ENCODE results near the gene ARG2.

ARG2 gene

DNA sequence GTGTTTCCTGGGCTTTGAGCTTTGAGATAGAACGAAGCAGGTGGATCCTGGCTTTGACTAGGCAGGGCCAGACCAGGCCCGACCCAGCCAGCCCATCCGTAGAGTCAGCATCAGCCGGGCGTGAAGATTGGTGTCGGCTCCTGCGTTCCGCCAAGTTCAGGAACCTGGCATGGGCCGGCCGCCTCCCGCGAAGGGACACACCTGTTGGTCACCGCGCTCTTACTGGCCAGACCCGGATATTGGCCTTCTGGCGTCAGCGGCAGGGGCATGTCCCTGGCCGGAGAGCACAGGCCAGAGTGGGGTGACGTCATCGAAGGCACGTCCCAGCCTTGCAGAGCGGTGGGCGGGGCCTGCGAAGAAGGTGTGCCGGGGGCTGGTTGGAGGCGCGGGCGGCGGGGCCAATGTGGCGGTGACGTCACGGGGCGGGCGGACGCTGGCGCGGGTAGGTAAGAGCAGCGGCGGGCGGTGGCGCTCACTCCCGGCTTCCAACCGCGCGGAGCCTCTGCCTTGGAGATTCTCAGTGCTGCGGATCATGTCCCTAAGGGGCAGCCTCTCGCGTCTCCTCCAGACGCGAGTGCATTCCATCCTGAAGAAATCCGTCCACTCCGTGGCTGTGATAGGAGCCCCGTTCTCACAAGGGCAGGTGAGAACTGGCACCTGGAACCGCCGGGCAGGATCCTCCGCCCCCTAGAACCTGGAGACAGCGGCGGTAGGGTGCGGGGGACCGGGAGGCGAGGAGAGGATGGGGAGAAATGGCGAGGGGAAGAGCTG is at the start of gene ARG2:
ARG2 (plus strand) TSS at position 475 of the 771 bp plus-strand sequence; CDS start at position 533, 58 bp downstream.
- Histone ChIP-seq H3K27me3 (ENCODE audit: control insufficient read depth in 1 of 2, insufficient read depth in 2 of 2, low read length in 2 of 2) (no peaks in the 10 kb centered on the region), H3K36me3 (ENCODE audit: insufficient read depth, low read length) (no peaks in the 10 kb centered on the region), H3K27ac (ENCODE audit: low read depth, low read length) (peak within 1 kb of the TSS; percentile 19), H3K4me3 (ENCODE audit: low read depth in 1 of 2, low read length in 2 of 2) (peak within 1 kb of the TSS; percentile 71 to 77), H3K9ac (ENCODE audit: low read length) (peak within 1 kb of the TSS; percentile 71), H3K9me3 (ENCODE audit: low read length) (no peaks in the 10 kb centered on the region), H3K4me1 (ENCODE audit: insufficient read depth, low read length) (peaks cover 23% of the 10 kb centered on the region)

GRCh38 chr14:67570453-67570852 is 49.3 kb upstream of the ARG2 start:
- Histone ChIP-seq H3K9me3 (ENCODE audit: low read length) (no peaks in the 10 kb centered on the region), H3K27me3 (ENCODE audit: control insufficient read depth in 1 of 2, insufficient read depth in 2 of 2, low read length in 2 of 2) (no peaks in the 10 kb centered on the region), H3K9ac (ENCODE audit: low read length) (no peak overlapping the region), H3K4me1 (ENCODE audit: insufficient read depth, low read length) (no peaks in the 10 kb centered on the region), H3K36me3 (ENCODE audit: insufficient read depth, low read length) (no peaks in the 10 kb centered on the region), H3K4me3 (ENCODE audit: low read depth in 1 of 2, low read length in 2 of 2) (no peak overlapping the region), H3K27ac (ENCODE audit: low read depth, low read length) (no peak overlapping the region)

- H3K4me3 ChIP-seq (ENCODE audit: low read depth in 1 of 2, low read length in 2 of 2), result no peak overlapping the region
- H3K27ac ChIP-seq (ENCODE audit: low read depth, low read length), result no peak overlapping the region
- no peaks in the 10 kb centered on the region for H3K27me3 ChIP-seq (ENCODE audit: control insufficient read depth in 1 of 2, insufficient read depth in 2 of 2, low read length in 2 of 2)
Observed at GRCh38 chr14:67571275-67571990, 48.3 kb upstream of the ARG2 start.

DNA sequence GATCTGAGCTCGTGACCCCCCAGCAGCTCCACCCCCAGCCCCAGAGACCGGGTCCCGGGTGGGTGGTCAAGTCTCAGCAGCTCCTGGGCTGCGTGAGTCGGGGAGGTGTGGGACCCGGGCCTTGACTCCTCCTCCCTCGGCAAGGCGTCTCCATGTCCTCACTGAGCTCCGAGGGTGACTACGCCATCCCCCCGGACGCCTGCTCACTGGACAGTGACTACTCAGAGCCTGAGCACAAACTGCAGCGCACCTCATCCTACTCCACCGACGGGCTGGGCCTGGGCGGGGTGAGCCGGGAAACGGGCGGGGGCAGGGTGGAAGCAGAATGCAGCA is 47.8 kb upstream of the ARG2 start:
- H3K36me3 ChIP-seq (ENCODE audit: insufficient read depth, low read length), result no peaks in the 10 kb centered on the region
- no peak overlapping the region for H3K4me3 ChIP-seq (ENCODE audit: low read depth in 1 of 2, low read length in 2 of 2)
- no peak overlapping the region for H3K9ac ChIP-seq (ENCODE audit: low read length)
- no peaks in the 10 kb centered on the region for H3K27me3 ChIP-seq (ENCODE audit: control insufficient read depth in 1 of 2, insufficient read depth in 2 of 2, low read length in 2 of 2)
- H3K9me3 ChIP-seq (ENCODE audit: low read length), result no peaks in the 10 kb centered on the region
- no peaks in the 10 kb centered on the region for H3K4me1 ChIP-seq (ENCODE audit: insufficient read depth, low read length)
- H3K27ac ChIP-seq (ENCODE audit: low read depth, low read length), result no peak overlapping the region

More at GRCh38 chr14:67571275-67571990, 48.3 kb upstream of the ARG2 start:
- Histone ChIP-seq H3K9ac (ENCODE audit: low read length) (no peak overlapping the region), H3K4me1 (ENCODE audit: insufficient read depth, low read length) (no peaks in the 10 kb centered on the region), H3K9me3 (ENCODE audit: low read length) (no peaks in the 10 kb centered on the region), H3K36me3 (ENCODE audit: insufficient read depth, low read length) (no peaks in the 10 kb centered on the region)

- no peaks in the 10 kb centered on the region for H3K4me1 ChIP-seq (ENCODE audit: insufficient read depth, low read length)
- H3K27ac ChIP-seq (ENCODE audit: low read depth, low read length), result no peak overlapping the region
- no peaks in the 10 kb centered on the region for H3K36me3 ChIP-seq (ENCODE audit: insufficient read depth, low read length)
- no peak overlapping the region for H3K9ac ChIP-seq (ENCODE audit: low read length)
- no peaks in the 10 kb centered on the region for H3K27me3 ChIP-seq (ENCODE audit: control insufficient read depth in 1 of 2, insufficient read depth in 2 of 2, low read length in 2 of 2)
- no peaks in the 10 kb centered on the region for H3K9me3 ChIP-seq (ENCODE audit: low read length)
- H3K4me3 ChIP-seq (ENCODE audit: low read depth in 1 of 2, low read length in 2 of 2), result no peak overlapping the region
Observed at GRCh38 chr14:67572608-67573007, 47.1 kb upstream of the ARG2 start.

GRCh38 chr14:67573228-67574010 is 46.3 kb upstream of the ARG2 start:
- Histone ChIP-seq H3K27ac (ENCODE audit: low read depth, low read length) (no peak overlapping the region), H3K4me3 (ENCODE audit: low read depth in 1 of 2, low read length in 2 of 2) (no peak overlapping the region), H3K9me3 (ENCODE audit: low read length) (no peaks in the 10 kb centered on the region), H3K27me3 (ENCODE audit: control insufficient read depth in 1 of 2, insufficient read depth in 2 of 2, low read length in 2 of 2) (no peaks in the 10 kb centered on the region), H3K36me3 (ENCODE audit: insufficient read depth, low read length) (no peaks in the 10 kb centered on the region), H3K4me1 (ENCODE audit: insufficient read depth, low read length) (no peaks in the 10 kb centered on the region), H3K9ac (ENCODE audit: low read length) (no peak overlapping the region)

DNA sequence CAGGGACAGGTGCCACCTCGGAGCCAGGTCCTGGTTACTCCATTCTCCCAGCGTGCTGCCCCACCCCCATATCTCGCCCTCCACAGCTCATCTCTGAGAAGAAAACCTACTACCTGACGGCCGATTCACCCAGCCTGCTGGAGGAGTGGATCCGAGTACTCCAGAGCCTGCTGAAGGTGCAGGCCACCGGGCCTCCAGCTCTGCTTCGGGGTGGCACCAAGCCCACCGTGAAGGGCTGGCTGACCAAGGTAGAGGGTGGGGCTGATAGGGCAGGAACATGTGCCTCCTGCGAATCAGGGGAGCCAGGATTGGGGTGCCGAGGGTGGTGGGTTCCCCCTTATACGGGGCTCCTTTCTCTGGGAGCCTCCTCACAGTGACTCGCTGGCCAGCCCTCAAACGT is 45.6 kb upstream of the ARG2 start:
- Histone ChIP-seq H3K27me3 (ENCODE audit: control insufficient read depth in 1 of 2, insufficient read depth in 2 of 2, low read length in 2 of 2) (no peaks in the 10 kb centered on the region), H3K27ac (ENCODE audit: low read depth, low read length) (no peak overlapping the region), H3K4me3 (ENCODE audit: low read depth in 1 of 2, low read length in 2 of 2) (no peak overlapping the region), H3K9ac (ENCODE audit: low read length) (no peak overlapping the region), H3K9me3 (ENCODE audit: low read length) (no peaks in the 10 kb centered on the region), H3K4me1 (ENCODE audit: insufficient read depth, low read length) (no peaks in the 10 kb centered on the region), H3K36me3 (ENCODE audit: insufficient read depth, low read length) (no peaks in the 10 kb centered on the region)

- no peak overlapping the region for H3K27ac ChIP-seq (ENCODE audit: low read depth, low read length)
- no peaks in the 10 kb centered on the region for H3K36me3 ChIP-seq (ENCODE audit: insufficient read depth, low read length)
- H3K27me3 ChIP-seq (ENCODE audit: control insufficient read depth in 1 of 2, insufficient read depth in 2 of 2, low read length in 2 of 2), result no peaks in the 10 kb centered on the region
- H3K9ac ChIP-seq (ENCODE audit: low read length), result no peak overlapping the region
- H3K4me3 ChIP-seq (ENCODE audit: low read depth in 1 of 2, low read length in 2 of 2), result no peak overlapping the region
- H3K9me3 ChIP-seq (ENCODE audit: low read length), result no peaks in the 10 kb centered on the region
- H3K4me1 ChIP-seq (ENCODE audit: insufficient read depth, low read length), result no peaks in the 10 kb centered on the region
Observed at GRCh38 chr14:67574806-67575205, 44.9 kb upstream of the ARG2 start.

DNA sequence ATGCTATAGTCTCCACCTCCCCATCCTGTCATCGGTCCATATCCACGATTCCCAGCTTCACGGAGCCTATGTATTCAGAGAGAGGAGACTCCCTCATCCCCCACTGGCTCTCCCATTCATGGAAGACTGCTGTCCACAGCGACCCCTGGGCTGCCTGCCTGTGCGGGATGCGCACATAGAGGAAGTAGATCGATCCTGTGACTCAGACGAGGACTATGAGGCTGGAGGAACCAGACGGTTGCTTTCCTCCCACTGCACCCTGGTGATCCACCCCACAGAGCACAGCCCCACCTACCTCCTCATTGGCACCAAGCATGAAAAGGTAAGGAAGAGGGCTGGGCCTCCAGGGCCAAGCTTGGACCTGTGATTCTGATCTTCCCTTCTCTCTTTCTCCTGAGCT is 44.0 kb upstream of the ARG2 start:
- Histone ChIP-seq H3K4me3 (ENCODE audit: low read depth in 1 of 2, low read length in 2 of 2) (no peak overlapping the region), H3K9me3 (ENCODE audit: low read length) (no peaks in the 10 kb centered on the region), H3K27ac (ENCODE audit: low read depth, low read length) (no peak overlapping the region), H3K9ac (ENCODE audit: low read length) (no peak overlapping the region), H3K4me1 (ENCODE audit: insufficient read depth, low read length) (no peaks in the 10 kb centered on the region), H3K27me3 (ENCODE audit: control insufficient read depth in 1 of 2, insufficient read depth in 2 of 2, low read length in 2 of 2) (no peaks in the 10 kb centered on the region), H3K36me3 (ENCODE audit: insufficient read depth, low read length) (no peaks in the 10 kb centered on the region)

DNA sequence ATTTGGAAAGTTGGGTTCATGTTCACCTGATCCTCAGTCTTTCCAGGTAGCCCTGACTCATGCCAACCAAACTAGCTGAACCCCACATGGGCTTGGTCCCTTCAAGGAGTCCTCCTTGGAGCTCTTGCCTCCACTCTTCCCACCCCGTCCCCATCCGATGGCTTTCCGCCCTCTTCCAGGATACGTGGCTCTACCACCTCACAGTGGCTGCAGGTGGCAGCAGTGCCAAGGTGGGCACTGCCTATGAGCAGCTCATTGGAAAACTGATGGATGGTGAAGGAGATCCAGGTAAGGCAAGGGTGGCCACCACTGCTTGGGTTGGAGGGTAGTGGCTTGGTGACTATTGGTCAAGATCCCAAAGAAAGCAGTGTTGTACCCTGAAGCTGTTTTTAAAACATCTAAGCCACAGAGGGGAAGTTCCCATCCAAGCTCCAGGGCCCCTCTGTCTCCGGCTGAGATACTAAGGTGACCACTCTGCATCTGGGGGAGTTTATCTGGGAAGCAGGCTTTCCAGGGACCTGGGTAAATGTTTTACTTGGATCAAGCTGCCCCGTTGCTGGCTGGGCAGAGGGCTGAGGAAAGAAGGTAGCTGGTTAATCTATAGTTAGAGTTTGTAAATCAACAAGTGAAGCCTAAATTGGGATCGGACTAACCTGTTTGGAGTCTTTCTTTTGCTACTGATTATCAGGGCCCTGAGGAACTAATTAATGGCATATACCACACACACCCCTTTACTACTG is 43.3 kb upstream of the ARG2 start:
- Histone ChIP-seq H3K9ac (ENCODE audit: low read length) (no peak overlapping the region), H3K4me3 (ENCODE audit: low read depth in 1 of 2, low read length in 2 of 2) (no peak overlapping the region), H3K36me3 (ENCODE audit: insufficient read depth, low read length) (no peaks in the 10 kb centered on the region), H3K9me3 (ENCODE audit: low read length) (no peaks in the 10 kb centered on the region), H3K27ac (ENCODE audit: low read depth, low read length) (no peak overlapping the region), H3K27me3 (ENCODE audit: control insufficient read depth in 1 of 2, insufficient read depth in 2 of 2, low read length in 2 of 2) (no peaks in the 10 kb centered on the region), H3K4me1 (ENCODE audit: insufficient read depth, low read length) (no peaks in the 10 kb centered on the region)

Measured in muscle layer of colon (tissue), 2 donors.